ENCODE measurements around the gene HOXD8.

- no peak for TF ChIP-seq EZH2 (IDR thresholded peaks at IDR 0.05)
- TF ChIP-seq CTCF (IDR thresholded peaks at IDR 0.05), result no peak
Measured at GRCh38 chr2:176105730-176106580, 23.6 kb upstream of the HOXD8 start.

All from neural progenitor cell (in vitro differentiated cells).